K562 treated with DMSO at 1 percent for 48 hours (cell line): Measurements from ENCODE around the gene NOP14. TPM values are rescaled to one million over a fixed set of nuclear protein-coding genes. Genes with fewer than 3 reads are reported as not detected.

Experiments
- total RNA-seq: library from RNA; unstranded; fragments of 300-600 nt; gene quantifications from 2 replicates; pipeline ENCODE4 v1.2.3, GENCODE V29; 2022; ENCODE audit warnings: low replicate concordance; ENCODE audit errors: extremely low read depth

Gene NOP14
- not detected in 2 replicates for total RNA-seq

DNA sequence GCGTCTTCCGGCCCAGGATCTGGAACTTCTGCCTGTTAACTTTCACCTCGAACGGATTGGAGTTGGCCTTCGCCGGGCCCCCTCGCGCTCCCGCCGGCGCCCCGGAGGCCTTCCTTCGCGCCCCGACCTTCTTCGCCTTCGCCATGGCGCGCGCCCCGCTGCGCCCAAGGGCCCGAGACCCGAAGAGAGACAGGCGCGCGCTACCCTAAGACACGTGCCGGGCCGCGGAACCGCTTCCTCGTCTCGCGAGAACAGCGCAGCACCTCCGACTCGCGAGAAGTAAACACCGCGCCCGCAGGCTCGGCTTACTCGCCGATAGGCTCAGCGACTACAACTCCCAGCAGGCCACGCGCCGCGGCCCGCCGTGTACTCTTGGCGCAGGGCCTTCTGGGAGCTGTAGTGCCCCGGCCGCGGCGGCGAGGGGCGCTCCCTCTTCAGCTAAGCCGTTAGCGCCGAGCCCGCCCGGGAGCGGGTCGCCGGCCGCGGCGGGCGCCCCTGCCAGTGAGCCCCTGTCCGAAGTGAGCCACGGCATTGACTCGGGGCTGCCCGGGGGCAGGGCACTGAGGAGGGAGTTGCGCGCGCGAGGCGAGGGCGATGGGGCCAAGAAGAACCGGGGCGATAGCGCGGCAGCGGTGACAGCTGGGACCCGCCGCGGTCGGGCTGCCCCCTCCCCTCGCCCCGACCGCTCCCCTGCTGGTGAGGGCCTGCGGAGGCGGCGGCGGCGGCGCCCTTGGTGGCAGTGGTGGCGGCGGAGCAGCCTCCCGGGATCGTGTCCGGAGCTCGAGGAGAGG is at the start of gene NOP14, which contains the start of gene GRK4:
TSS of gene NOP14 (minus strand) at position 232 of the 791 bp plus-strand sequence. CDS start at position 145, 87 bp downstream.
TSS of gene GRK4 (plus strand) at position 397 of the 791 bp plus-strand sequence. CDS start 500 bp downstream, outside the sequence.

Other genes with a start within 250 kb of the NOP14 start
- not detected in 2 replicates for gene TNIP2, start 207.1 kb downstream of the NOP14 start, total RNA-seq
- not detected in 2 replicates for gene SH3BP2, start 170.3 kb downstream of the NOP14 start, total RNA-seq
- gene ADD1, start 119.6 kb downstream of the NOP14 start, total RNA-seq, result not detected in 2 replicates
- not detected in 2 replicates for gene GRK4, start 165 bp upstream of the NOP14 start, total RNA-seq
- not detected in 2 replicates for gene HTT-AS, start 111.1 kb upstream of the NOP14 start, total RNA-seq
- not detected in 2 replicates for gene HTT, start 111.3 kb upstream of the NOP14 start, total RNA-seq